ENCODE measurements around the gene SORCS3. TPM values are rescaled to one million over a fixed set of nuclear protein-coding genes. Genes with fewer than 3 reads are reported as not detected.

SORCS3 gene
- total RNA-seq, 1 donor = 2.5 TPM

DNA sequence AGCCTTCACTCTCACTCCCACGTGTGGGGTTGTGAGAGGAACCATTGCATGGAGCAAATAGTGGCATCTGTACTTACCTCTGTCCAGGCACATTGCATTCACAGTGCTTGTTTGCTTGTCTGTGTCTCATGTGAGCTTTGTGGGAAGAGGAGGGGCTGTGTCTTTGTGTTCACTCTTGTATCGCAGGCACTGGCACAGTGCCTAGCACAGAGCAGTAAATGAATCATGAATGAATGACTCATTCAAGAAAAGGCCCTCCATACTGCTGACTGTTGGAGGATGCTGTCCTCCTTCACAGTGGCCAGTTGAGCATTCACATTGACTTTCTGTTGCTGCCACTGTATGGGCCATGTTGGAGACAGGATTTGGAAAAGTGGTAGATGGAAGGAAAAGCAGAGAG lies 125.3 kb downstream of the SORCS3 start:
- Histone ChIP-seq H3K9me3 (ENCODE audit: low read depth, low read length) (no peaks in the 10 kb centered on the region), H3K27me3 (ENCODE audit: insufficient read depth, low read length) (no peaks in the 10 kb centered on the region), H3K4me1 (ENCODE audit: insufficient read depth, low read length) (no peaks in the 10 kb centered on the region), H3K4me3 (ENCODE audit: low read length) (no peak overlapping the region)

DNA sequence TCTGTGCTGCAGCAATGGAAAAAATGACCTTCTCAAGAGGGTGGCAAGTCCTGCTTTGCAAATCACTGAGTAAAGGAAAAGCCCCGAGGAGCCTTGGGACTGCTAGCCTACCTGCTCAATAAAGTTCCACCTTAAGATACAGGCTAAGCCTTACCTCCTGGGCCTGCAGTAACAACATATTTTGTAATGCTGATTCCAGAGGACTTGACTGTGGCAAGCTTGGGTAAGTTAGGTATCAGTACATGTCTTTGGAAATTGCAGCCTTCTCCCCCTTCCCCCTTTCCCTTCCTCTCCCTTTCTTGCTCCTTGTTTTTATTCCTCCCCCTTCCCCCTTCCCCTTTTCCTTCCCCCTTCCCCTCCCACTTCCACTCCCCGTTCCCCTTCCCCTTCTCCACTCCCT lies 126.2 kb downstream of the SORCS3 start:
- H3K4me3 ChIP-seq (ENCODE audit: low read length) = no peak overlapping the region
- H3K9me3 ChIP-seq (ENCODE audit: low read depth, low read length) = no peaks in the 10 kb centered on the region
- H3K27me3 ChIP-seq (ENCODE audit: insufficient read depth, low read length) = no peaks in the 10 kb centered on the region
- H3K4me1 ChIP-seq (ENCODE audit: insufficient read depth, low read length) = no peaks in the 10 kb centered on the region

DNA sequence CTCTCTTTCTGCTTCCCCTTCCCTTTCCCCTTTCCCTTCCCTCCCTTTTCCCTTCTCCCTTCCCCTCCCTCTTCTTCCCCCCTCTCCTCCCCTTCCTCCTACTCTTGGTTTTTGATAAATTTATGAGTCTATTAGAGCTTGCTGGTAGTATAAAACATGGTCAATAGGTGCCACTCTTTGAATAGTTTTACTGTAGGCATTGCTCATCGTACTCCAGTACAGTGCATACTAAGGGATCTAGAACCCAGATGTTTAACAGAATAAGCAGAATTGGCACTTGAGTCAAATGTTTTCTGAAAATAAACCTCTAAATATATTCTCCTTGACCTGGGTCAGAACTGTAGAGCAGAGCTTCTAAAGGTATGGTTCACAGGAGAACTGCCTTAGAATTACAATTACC lies 126.7 kb downstream of the SORCS3 start:
- Histone ChIP-seq H3K4me3 (ENCODE audit: low read length) (no peak overlapping the region), H3K27me3 (ENCODE audit: insufficient read depth, low read length) (no peaks in the 10 kb centered on the region), H3K4me1 (ENCODE audit: insufficient read depth, low read length) (no peaks in the 10 kb centered on the region), H3K9me3 (ENCODE audit: low read depth, low read length) (no peaks in the 10 kb centered on the region)

DNA sequence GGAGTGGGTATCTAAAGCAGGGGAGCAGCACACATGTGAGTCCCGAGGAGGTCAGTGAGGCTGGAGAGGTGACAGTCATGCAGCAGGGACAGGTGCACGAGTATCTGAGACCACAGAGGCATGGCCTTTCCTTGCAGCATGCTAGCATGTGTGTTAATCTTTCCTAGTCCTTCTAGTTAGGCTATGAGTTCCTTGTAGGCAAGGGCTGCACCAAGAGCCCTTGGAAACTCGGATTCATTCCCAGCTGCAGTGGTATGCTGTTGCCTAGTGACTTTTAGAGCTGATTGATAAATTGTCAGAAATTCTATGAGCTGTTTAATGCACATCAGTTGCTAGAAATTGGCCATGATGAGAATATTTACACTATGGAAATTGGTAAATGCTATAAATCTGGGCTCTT lies 132.0 kb downstream of the SORCS3 start:
- Histone ChIP-seq H3K27me3 (ENCODE audit: insufficient read depth, low read length) (no peaks in the 10 kb centered on the region), H3K4me3 (ENCODE audit: low read length) (no peak overlapping the region), H3K4me1 (ENCODE audit: insufficient read depth, low read length) (no peaks in the 10 kb centered on the region), H3K9me3 (ENCODE audit: low read depth, low read length) (no peaks in the 10 kb centered on the region)

DNA sequence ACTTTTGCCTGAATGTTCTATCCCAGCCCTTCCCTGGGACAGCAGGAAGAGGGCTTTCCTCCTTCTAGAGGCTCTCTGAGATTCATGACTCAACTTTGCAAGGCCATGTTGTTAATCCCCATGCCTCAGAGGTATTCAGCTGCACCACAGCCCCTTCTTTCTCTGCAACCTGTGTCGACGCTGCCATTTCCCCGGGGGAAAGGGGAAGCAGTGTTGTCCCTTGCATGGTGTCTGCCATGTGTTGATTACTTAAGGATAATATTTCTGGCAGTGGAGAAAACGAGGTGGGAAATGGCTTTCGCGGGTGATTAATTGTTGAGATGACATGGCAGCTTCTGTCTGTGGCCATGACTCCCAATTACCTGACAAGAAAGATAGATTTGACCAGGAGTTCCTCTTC lies 133.1 kb downstream of the SORCS3 start:
- H3K4me1 ChIP-seq (ENCODE audit: insufficient read depth, low read length) = no peaks in the 10 kb centered on the region
- H3K27me3 ChIP-seq (ENCODE audit: insufficient read depth, low read length) = no peaks in the 10 kb centered on the region
- H3K4me3 ChIP-seq (ENCODE audit: low read length) = no peak overlapping the region
- no peaks in the 10 kb centered on the region for H3K9me3 ChIP-seq (ENCODE audit: low read depth, low read length)

DNA sequence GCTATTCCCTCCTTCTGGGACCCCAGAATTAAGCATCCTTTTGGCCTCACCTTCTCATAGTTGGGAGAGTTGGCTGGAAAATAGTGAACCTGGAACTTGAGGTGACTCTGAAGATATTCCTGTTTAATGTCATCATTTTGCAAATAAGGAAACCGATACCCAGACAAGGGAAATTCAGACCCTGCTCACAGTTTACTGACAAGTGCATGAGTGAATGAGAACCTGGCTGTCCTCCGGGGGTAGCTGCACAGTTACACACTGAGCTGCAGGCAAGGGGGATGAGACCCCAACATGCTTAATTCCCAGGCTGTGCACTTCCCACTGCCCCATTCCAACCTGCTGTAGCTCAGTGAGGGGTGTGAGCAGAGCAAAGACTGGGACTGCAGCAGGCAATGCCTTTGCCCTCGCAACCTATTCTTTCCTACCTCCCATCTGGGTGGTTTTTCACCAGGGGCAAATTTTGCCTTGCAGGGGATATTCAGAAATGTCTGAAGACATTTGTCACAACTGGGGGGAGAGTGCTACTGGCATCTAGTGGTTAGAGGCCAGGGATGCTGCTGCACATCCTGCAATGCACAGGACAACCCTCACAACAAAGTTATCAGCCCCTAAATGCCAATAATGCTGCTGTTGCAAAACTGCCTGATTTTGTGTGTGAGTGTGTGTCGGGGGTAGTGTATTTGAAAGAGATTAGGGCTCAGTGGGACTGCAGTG lies 136.2 kb downstream of the SORCS3 start:
- Histone ChIP-seq H3K4me3 (ENCODE audit: low read length) (no peak overlapping the region), H3K9me3 (ENCODE audit: low read depth, low read length) (no peaks in the 10 kb centered on the region), H3K27me3 (ENCODE audit: insufficient read depth, low read length) (no peaks in the 10 kb centered on the region), H3K4me1 (ENCODE audit: insufficient read depth, low read length) (no peaks in the 10 kb centered on the region)

DNA sequence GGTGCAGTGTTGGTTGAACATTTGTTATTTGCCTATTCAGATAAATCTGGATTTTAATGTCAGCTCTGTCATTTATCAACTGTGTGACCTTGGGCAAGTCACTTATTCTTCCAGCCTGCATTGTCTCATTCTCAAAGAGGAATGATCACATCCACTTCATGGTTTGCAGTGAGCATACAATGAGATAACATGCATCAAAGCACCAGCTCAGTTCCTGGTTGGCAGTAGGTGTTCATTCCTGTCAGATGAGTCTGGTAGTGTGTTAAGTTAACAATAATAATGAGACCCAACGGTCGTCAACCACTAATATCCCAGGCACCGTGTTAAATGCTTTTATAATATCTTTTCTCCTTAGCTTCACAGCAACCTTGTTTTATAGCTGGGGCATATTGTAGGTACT lies 137.3 kb downstream of the SORCS3 start:
- Histone ChIP-seq H3K27me3 (ENCODE audit: insufficient read depth, low read length) (no peaks in the 10 kb centered on the region), H3K4me1 (ENCODE audit: insufficient read depth, low read length) (no peaks in the 10 kb centered on the region), H3K9me3 (ENCODE audit: low read depth, low read length) (no peaks in the 10 kb centered on the region), H3K4me3 (ENCODE audit: low read length) (no peak overlapping the region)

DNA sequence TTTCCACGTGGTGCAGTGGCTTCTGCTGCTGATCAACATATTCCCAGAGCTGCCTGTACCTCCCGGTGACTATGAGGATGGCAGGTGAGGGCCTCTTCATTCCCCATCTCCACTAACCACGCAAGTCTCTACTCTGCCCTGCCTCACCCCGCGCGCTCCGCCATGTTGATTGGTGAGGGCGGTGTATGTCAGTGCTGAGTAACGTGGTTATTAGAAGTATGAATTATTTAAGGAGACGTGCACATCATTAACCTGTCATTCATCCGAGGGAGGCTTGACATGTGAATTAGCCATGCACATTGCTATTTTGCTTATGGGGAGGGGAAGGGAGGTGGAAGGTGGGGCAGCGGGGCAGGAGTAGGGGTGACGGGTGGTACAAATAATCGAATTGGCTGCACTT lies 138.6 kb downstream of the SORCS3 start:
- no peak overlapping the region for H3K4me3 ChIP-seq (ENCODE audit: low read length)
- H3K27me3 ChIP-seq (ENCODE audit: insufficient read depth, low read length) = no peaks in the 10 kb centered on the region
- no peaks in the 10 kb centered on the region for H3K9me3 ChIP-seq (ENCODE audit: low read depth, low read length)
- H3K4me1 ChIP-seq (ENCODE audit: insufficient read depth, low read length) = no peaks in the 10 kb centered on the region

DNA sequence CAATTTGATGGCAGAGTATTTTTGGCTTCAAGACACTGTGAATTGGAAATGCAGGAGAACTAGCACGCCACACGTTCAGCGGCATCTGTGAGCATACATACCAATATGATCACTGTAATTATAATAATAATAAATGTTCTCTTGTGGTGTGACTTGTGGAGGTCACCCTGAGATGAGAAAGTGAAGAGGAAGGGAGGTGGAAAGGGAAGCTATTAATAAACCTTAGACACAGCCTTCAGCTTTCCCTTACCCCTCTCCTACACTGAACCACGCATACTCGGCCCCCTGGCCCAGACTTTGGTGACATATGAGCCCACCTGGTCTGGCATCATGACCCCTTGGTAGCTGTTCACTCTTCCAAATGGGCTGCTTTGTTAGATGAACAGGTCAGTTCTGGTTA lies 139.1 kb downstream of the SORCS3 start:
- Histone ChIP-seq H3K27me3 (ENCODE audit: insufficient read depth, low read length) (no peaks in the 10 kb centered on the region), H3K4me3 (ENCODE audit: low read length) (no peak overlapping the region), H3K9me3 (ENCODE audit: low read depth, low read length) (no peaks in the 10 kb centered on the region), H3K4me1 (ENCODE audit: insufficient read depth, low read length) (no peaks in the 10 kb centered on the region)

DNA sequence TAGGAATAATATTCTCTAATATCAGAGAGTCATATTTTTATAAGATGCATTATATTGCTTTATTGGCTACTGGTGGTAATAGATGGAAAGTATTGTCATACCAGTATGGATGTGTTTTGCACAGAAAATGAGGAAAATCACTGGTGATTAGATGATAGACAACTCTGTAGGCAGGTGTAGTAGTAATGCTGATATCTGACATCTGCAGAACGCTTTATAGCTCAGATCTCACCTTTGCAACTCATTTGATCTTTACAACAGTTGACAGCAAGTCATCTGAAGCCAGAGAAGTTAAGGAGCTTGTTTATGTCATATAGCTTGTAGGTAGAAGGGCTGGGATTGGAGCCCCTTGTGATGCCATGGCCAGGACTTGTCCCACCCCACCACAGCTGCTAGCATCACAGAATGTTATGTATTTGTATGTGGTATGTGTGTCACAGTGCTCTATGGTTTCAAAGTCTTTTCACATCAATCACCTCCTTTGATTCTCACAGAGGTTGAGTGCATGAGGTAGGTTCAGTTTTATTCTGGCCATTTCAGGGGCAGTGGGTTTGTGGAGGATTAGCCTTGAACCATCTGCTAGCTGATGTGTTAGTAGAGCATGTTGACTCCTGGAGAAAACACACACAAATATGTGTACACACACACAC lies 140.0 kb downstream of the SORCS3 start:
- H3K27me3 ChIP-seq (ENCODE audit: insufficient read depth, low read length) = no peaks in the 10 kb centered on the region
- no peaks in the 10 kb centered on the region for H3K4me1 ChIP-seq (ENCODE audit: insufficient read depth, low read length)
- no peaks in the 10 kb centered on the region for H3K9me3 ChIP-seq (ENCODE audit: low read depth, low read length)
- H3K4me3 ChIP-seq (ENCODE audit: low read length) = no peak overlapping the region

DNA sequence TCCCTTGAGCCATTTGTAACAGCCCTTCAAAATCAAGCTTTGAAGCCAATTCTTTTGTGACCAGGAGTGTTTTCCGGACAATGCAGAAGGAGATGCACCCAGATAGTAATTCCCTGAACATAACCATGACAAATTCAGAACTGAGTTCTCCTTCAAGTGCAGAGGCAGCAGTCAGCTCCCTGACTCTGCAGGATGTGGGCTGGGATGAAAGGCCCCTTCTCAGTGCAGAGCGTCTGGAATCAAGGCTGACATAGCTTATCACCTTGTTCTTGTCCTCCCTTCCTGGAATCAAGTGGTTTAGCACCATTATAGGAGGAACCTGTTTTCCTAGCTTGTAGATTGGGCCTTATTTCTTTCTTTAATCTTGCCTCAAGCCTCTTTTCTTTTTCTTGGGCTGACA lies 143.4 kb downstream of the SORCS3 start:
- no peaks in the 10 kb centered on the region for H3K4me1 ChIP-seq (ENCODE audit: insufficient read depth, low read length)

DNA sequence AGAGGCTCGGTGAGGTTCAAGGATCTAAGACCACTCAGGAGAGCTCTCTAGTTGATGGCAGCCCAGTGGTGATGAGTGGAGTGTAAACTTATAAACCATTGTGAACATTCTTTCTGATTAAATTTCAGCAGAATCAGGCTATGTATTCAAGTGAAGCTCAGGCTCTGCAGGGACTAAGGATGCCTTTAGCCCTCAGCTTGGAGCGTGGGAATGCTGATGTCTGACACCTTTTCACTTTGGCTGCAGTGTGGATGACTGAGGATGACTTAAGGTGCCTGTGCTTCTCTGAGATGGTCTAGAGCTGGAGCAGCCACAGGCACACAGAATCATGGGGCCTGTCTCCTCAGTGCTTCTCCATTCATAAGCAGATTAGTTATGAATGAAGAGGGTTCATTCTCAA lies 150.4 kb downstream of the SORCS3 start:
- H3K4me1 ChIP-seq (ENCODE audit: insufficient read depth, low read length) = no peaks in the 10 kb centered on the region
- no peaks in the 10 kb centered on the region for H3K9me3 ChIP-seq (ENCODE audit: low read depth, low read length)
- no peak overlapping the region for H3K4me3 ChIP-seq (ENCODE audit: low read length)
- H3K27me3 ChIP-seq (ENCODE audit: insufficient read depth, low read length) = no peaks in the 10 kb centered on the region

More for the DNA sequence above, 143.4 kb downstream of the SORCS3 start:
- H3K9me3 ChIP-seq (ENCODE audit: low read depth, low read length) = no peaks in the 10 kb centered on the region
- H3K4me3 ChIP-seq (ENCODE audit: low read length) = no peak overlapping the region
- H3K27me3 ChIP-seq (ENCODE audit: insufficient read depth, low read length) = no peaks in the 10 kb centered on the region

DNA sequence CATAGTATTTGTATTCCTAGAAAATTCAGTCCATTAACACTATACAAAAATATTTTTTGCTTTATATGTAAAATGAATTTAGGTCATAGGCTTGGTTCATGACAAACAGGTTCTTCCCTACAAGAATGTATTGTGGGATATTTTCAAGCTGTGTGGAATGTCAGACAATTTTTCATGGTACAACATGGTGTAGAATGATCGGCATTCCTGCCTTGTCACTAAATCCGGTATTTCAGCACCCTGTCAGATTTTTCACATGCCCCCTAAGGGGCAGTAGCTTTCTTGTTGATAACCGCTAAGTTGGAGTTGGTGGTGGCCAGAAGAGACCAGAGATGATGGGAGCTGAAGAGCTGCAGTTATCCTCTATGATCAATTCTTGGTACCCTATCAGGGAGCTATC lies 154.3 kb downstream of the SORCS3 start:
- Histone ChIP-seq H3K27me3 (ENCODE audit: insufficient read depth, low read length) (no peaks in the 10 kb centered on the region), H3K4me1 (ENCODE audit: insufficient read depth, low read length) (no peaks in the 10 kb centered on the region), H3K4me3 (ENCODE audit: low read length) (no peak overlapping the region), H3K9me3 (ENCODE audit: low read depth, low read length) (no peaks in the 10 kb centered on the region)

DNA sequence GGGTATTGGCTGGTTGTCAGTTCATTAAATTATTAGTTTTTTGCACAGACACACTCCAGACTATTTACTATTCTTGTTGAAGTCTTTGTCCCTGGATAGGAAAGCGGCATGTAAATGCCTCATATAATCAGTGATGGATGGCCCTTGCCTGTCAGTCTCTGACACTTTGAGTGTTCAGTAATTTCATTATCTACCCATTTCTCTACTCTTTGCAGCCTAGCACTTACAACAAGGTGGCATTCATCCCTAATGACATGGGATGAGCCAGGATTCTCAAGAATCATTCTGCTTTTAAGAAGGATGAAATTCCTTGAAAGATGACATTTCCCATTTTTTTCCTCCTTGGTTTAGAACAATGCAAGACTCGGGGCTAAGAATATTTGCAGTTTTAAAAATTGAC lies 155.7 kb downstream of the SORCS3 start:
- Histone ChIP-seq H3K27me3 (ENCODE audit: insufficient read depth, low read length) (no peaks in the 10 kb centered on the region), H3K4me1 (ENCODE audit: insufficient read depth, low read length) (no peaks in the 10 kb centered on the region), H3K9me3 (ENCODE audit: low read depth, low read length) (no peaks in the 10 kb centered on the region), H3K4me3 (ENCODE audit: low read length) (no peak overlapping the region)

DNA sequence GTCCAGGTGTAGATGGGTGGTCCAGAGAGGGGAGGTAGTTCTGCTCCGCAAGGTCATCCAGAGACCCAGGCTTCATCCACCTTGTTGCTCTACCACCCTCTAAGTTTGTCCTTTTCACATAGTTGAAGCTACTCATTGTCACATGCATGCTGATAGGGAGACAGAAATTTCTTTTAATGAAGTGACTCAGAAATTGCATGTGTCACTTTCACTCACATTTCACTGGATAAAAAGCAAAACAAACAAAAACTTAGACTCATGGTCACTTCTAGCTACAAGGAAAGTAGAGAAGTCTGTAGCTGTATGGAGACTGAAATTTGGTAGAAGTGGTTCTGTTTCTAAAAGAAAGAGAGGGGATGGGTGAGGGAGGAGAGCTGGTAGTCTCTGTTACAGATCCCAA lies 161.9 kb downstream of the SORCS3 start:
- Histone ChIP-seq H3K4me1 (ENCODE audit: insufficient read depth, low read length) (no peaks in the 10 kb centered on the region), H3K27me3 (ENCODE audit: insufficient read depth, low read length) (no peaks in the 10 kb centered on the region), H3K9me3 (ENCODE audit: low read depth, low read length) (no peaks in the 10 kb centered on the region), H3K4me3 (ENCODE audit: low read length) (no peak overlapping the region)

DNA sequence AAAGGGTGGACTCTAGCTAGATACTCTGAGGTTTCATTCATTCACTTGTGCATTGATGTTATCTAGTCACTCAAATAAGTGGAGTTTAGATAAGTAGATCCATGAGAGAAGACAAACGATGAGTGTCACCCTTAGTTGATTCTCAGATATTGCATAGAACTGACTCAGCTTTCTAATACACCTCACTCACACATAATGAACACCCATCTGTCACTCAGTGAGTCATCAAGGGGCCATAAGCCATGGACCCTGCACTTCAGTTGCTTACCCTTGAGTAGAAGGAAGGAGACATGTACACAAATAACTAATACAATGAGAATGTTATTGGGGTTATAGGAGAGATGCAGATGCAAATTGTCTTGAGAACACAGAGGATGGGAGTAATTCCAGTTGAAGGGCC lies 163.8 kb downstream of the SORCS3 start:
- Histone ChIP-seq H3K9me3 (ENCODE audit: low read depth, low read length) (no peaks in the 10 kb centered on the region), H3K27me3 (ENCODE audit: insufficient read depth, low read length) (no peaks in the 10 kb centered on the region), H3K4me3 (ENCODE audit: low read length) (no peak overlapping the region), H3K4me1 (ENCODE audit: insufficient read depth, low read length) (no peaks in the 10 kb centered on the region)
